Adipose tissue (tissue), 3 donors: ENCODE results near the gene ZNF836. TPM values are rescaled to one million over a fixed set of nuclear protein-coding genes. Genes with fewer than 3 reads are reported as not detected.

Experiments used
- H3K27ac ChIP-seq: one replicate; pipeline ENCODE4 v1.5.1; 2013; ENCODE audit warnings: low read depth, low read length
- WGBS, 3 donors: extraction: QIAGEN DNeasy Blood & Tissue Kit; methylation state at CpG; one replicate each; pipeline ENCODE4 v1.1.7; 2013; 5-methylcytosine and 5-hydroxymethylcytosine counted together
- polyA plus RNA-seq, 3 donors: library from polyadenylated mRNA; stranded (reverse); fragments of 200-250 nt; gene quantifications; one replicate each; pipeline ENCODE4 v1.2.3, GENCODE V29; 2013
- donor health status: healthy with polysubstance abuse.
- donor health status: Bipolar disorder and iron deficiency.
- donor health status: healthy.

The ZNF836 gene
- polyA plus RNA-seq, 3 donors: 2.2 to 5.4 (median 4.0) TPM

- WGBS, 3 donors: 98 to 100% (median 99%) methylated on average over 3 of the region's 3 CpGs
- H3K27ac ChIP-seq: no peak overlapping the region
Observed at GRCh38 chr19:52120286-52120685, 51.1 kb downstream of the ZNF836 start.

- whole genome bisulfite sequencing, 3 donors: 97 to 98% (median 98%) methylated on average over 12 of the region's 12 CpGs
- no peak overlapping the region for H3K27ac ChIP-seq
Observed at GRCh38 chr19:52115526-52116053, 55.8 kb downstream of the ZNF836 start.

GRCh38 chr19:52114691-52115090 is 56.7 kb downstream of the ZNF836 start:
- no peak overlapping the region for H3K27ac ChIP-seq
- 98 to 99% (median 99%) methylated on average over 5 of the region's 5 CpGs for WGBS, 3 donors

GRCh38 chr19:52112624-52113023 is 58.8 kb downstream of the ZNF836 start:
- no peak overlapping the region for H3K27ac ChIP-seq

GRCh38 chr19:52110780-52111179 is 60.6 kb downstream of the ZNF836 start:
- no peak overlapping the region for H3K27ac ChIP-seq
- WGBS, 3 donors: 88 to 94% (median 92%) methylated on average over 6 of the region's 6 CpGs

More at GRCh38 chr19:52112624-52113023, 58.8 kb downstream of the ZNF836 start:
- WGBS, 3 donors: 86 to 91% (median 89%) methylated on average over 3 of the region's 3 CpGs

Other genes starting within 250 kb of the ZNF836 start
- 1 to 10 TPM in 2 of 3 donors, under 1 TPM in 1; 0.56 to 3.4 (median 1.6) TPM for gene ZNF613, start 244.1 kb downstream of the ZNF836 start, polyA plus RNA-seq
- 1 to 10 TPM; 3.9 to 5.6 (median 5.4) TPM for gene ZNF350, start 184.8 kb downstream of the ZNF836 start, polyA plus RNA-seq
- 1 to 10 TPM; 2.5 to 4.2 (median 2.7) TPM for gene ZNF615, start 163.4 kb downstream of the ZNF836 start, polyA plus RNA-seq
- gene ZNF614, start 143.2 kb downstream of the ZNF836 start, polyA plus RNA-seq: 1 to 10 TPM; 1.8 to 4.3 (median 3.1) TPM
- gene ZNF432, start 122.8 kb downstream of the ZNF836 start, polyA plus RNA-seq: 1 to 10 TPM; 3.1 to 4.3 (median 3.3) TPM
- 1 to 10 TPM; 5.1 to 5.9 (median 5.8) TPM for gene ZNF841, start 75.9 kb downstream of the ZNF836 start, polyA plus RNA-seq
- 1 to 10 TPM; 2.1 to 3.2 (median 2.2) TPM for gene ZNF616, start 31.7 kb downstream of the ZNF836 start, polyA plus RNA-seq
- 100 to 1,000 TPM in 1 of 3 donors, 10 to 100 TPM in 2; 58.2 to 106 (median 88.5) TPM for gene PPP2R1A, start 18.4 kb upstream of the ZNF836 start, polyA plus RNA-seq
- gene ZNF766, start 98.0 kb upstream of the ZNF836 start, polyA plus RNA-seq: 1 to 10 TPM; 2.0 to 3.8 (median 2.7) TPM
- 1 to 10 TPM; 2.5 to 3.4 (median 2.8) TPM for gene ZNF480, start 125.5 kb upstream of the ZNF836 start, polyA plus RNA-seq
- 1 to 10 TPM in 1 of 3 donors, under 1 TPM in 2; 0.39 to 1.0 (median 0.93) TPM for gene ZNF610, start 164.6 kb upstream of the ZNF836 start, polyA plus RNA-seq
- gene ZNF880, start 198.3 kb upstream of the ZNF836 start, polyA plus RNA-seq: 10 to 100 TPM in 1 of 3 donors, 1 to 10 TPM in 2; 5.7 to 12.5 (median 8.5) TPM
- gene ZNF528, start 226.2 kb upstream of the ZNF836 start, polyA plus RNA-seq: 10 to 100 TPM in 1 of 3 donors, 1 to 10 TPM in 2; 3.2 to 11.9 (median 4.3) TPM